ENCODE results near the gene KCNQ2.

The KCNQ2 gene

GRCh38 chr20:63356931-63357879, 115.2 kb downstream of the KCNQ2 start:
- no peak for DNase-seq (ENCODE audit: low spot score)

- no peak for DNase-seq (ENCODE audit: low spot score)
Observed at GRCh38 chr20:63356511-63356910, 115.9 kb downstream of the KCNQ2 start.

- DNase-seq (ENCODE audit: low spot score): no peak
Observed at GRCh38 chr20:63355781-63356295, 116.6 kb downstream of the KCNQ2 start.

GRCh38 chr20:63354636-63355350, 117.7 kb downstream of the KCNQ2 start:
- DNase-seq (ENCODE audit: low spot score): no peak

- no peak for DNase-seq (ENCODE audit: low spot score)
Observed at GRCh38 chr20:63352811-63353221, 119.6 kb downstream of the KCNQ2 start.

- no peak for DNase-seq (ENCODE audit: low spot score)
Observed at GRCh38 chr20:63351811-63352591, 120.5 kb downstream of the KCNQ2 start.

GRCh38 chr20:63351326-63351700, 121.1 kb downstream of the KCNQ2 start:
- DNase-seq (ENCODE audit: low spot score): no peak

GRCh38 chr20:63350597-63351325, 121.7 kb downstream of the KCNQ2 start:
- DNase-seq (ENCODE audit: low spot score): no peak
